ENCODE measurements around the gene KRR1. TPM values are rescaled to one million over a fixed set of nuclear protein-coding genes. Genes with fewer than 3 reads are reported as not detected.

KRR1 gene
- total RNA-seq, 2 donors from 2014 or later = 9.3 to 33.9 TPM

DNA sequence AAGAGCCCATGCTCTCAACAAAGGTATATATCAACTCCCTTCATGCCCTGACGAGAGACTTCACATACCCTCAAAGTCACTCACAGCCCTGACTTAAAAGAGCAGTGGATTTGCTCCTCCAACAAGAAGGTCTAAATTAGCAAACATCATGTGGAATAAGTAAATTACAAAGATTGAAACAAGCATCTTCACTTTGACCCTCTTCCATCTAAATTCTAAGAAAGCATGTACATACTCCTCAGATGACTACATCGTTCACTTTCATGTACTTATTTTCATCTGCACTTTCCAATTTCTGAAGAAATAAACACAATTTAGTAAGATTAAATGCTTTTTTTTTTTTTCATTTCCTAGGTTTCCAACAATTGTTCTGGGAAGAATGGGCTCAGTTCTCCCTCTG lies 38.6 kb upstream of the KRR1 start:
- intact Hi-C loops (cut with DNase I) = no loop called here
- H3K27ac ChIP-seq = no peak overlapping the region
- H3K4me1 ChIP-seq = peaks cover 20% of the 10 kb centered on the region
- no peaks in the 10 kb centered on the region for H3K9me3 ChIP-seq
- no peak for ATAC-seq
- H3K36me3 ChIP-seq (replicated peaks in 1 of 2; ENCODE audit: insufficient read depth in 1 of 2, low read depth in 2 of 2) = no peaks in the 10 kb centered on the region
- H3K4me3 ChIP-seq = no peak overlapping the region
- no peak for DNase-seq
- no peak for TF ChIP-seq POLR2A (IDR thresholded peaks at IDR 0.05)
- TF ChIP-seq, protein P1, sequence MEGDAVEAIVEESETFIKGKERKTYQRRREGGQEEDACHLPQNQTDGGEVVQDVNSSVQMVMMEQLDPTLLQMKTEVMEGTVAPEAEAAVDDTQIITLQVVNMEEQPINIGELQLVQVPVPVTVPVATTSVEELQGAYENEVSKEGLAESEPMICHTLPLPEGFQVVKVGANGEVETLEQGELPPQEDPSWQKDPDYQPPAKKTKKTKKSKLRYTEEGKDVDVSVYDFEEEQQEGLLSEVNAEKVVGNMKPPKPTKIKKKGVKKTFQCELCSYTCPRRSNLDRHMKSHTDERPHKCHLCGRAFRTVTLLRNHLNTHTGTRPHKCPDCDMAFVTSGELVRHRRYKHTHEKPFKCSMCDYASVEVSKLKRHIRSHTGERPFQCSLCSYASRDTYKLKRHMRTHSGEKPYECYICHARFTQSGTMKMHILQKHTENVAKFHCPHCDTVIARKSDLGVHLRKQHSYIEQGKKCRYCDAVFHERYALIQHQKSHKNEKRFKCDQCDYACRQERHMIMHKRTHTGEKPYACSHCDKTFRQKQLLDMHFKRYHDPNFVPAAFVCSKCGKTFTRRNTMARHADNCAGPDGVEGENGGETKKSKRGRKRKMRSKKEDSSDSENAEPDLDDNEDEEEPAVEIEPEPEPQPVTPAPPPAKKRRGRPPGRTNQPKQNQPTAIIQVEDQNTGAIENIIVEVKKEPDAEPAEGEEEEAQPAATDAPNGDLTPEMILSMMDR (IDR thresholded peaks at IDR 0.05) = no peak
- WGBS, 2 donors = 84 to 85% methylated on average over 2 of the region's 2 CpGs
- H3K27me3 ChIP-seq = no peaks in the 10 kb centered on the region

DNA sequence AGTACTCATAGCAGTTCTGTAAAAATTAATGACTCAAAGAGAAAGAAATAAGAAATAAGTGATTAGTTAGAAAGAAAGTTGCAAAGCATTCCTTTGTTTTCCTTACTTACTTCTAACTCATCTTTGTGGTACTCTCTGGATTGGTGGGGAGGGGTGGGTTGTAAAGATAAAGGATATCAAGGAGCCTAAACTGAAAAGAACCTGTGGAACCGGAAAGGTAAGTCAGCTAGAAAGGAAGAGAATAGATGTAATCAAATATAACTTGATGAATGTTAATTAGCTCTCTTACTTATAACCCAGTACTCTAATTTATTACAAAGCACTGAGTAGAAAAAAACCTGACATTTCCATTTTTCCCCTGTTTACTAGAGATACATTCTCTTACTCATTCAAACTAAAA lies 37.5 kb upstream of the KRR1 start:
- ATAC-seq (no peak), DNase-seq (no peak)
- Histone ChIP-seq H3K4me1 (peaks cover 11% of the 10 kb centered on the region), H3K27ac (no peak overlapping the region), H3K9me3 (no peaks in the 10 kb centered on the region), H3K36me3 (replicated peaks in 1 of 2; ENCODE audit: insufficient read depth in 1 of 2, low read depth in 2 of 2) (no peaks in the 10 kb centered on the region), H3K27me3 (no peaks in the 10 kb centered on the region), H3K4me3 (no peak overlapping the region)
- 84 to 93% methylated on average over 1 of the region's 1 CpG for WGBS, 2 donors
- TF ChIP-seq, protein P1 (IDR thresholded peaks at IDR 0.05) = no peak
- TF ChIP-seq POLR2A (IDR thresholded peaks at IDR 0.05) = no peak
- intact Hi-C loops (cut with DNase I) = no loop called here

DNA sequence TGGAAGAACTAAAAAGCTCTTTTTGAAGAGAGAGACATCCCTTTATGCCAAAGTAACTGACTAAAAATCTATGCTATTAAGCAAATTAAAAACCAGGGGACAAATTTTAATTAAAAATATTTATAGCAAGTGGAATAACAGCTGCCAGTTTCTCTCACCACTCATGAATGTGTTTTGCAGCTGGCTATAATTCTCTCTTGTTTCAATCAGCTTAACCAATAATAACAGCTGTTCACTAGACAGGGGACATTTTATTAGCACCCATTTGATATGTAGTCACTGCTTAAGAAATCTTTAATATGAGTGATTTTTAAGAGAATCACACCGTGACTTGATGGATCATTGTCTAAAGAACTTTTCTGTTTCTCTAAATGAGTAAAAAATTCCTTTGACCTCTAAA lies 34.2 kb upstream of the KRR1 start:
- Histone ChIP-seq H3K27me3 (no peaks in the 10 kb centered on the region), H3K36me3 (replicated peaks in 1 of 2; ENCODE audit: insufficient read depth in 1 of 2, low read depth in 2 of 2) (no peaks in the 10 kb centered on the region), H3K27ac (no peak overlapping the region), H3K9me3 (no peaks in the 10 kb centered on the region), H3K4me1 (peaks cover 7% of the 10 kb centered on the region), H3K4me3 (no peak overlapping the region)
- WGBS, 2 donors = 86 to 97% methylated on average over 1 of the region's 1 CpG
- intact Hi-C loops (cut with DNase I) = no loop called here
- TF ChIP-seq, protein P1 (IDR thresholded peaks at IDR 0.05) = no peak
- no peak for TF ChIP-seq POLR2A (IDR thresholded peaks at IDR 0.05)
- ATAC-seq (no peak), DNase-seq (no peak)

DNA sequence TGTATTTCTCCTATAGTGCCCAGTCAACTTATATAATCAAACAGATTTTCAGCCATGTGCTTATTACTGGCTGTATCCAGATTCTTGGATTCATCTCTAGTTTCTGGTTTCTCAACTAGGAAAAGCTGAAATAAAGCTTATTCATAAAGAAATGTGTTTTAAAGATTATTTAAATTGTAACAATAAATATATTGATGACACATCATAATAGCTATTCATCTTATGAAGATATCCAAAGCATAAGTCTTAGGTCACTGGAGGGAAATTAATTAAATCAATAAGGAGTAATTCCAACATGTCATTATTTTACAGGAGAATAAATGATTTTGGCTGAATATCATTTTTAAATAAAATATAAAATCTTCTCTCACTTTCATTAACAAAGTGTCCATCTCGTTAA lies 32.1 kb upstream of the KRR1 start:
- H3K27ac ChIP-seq = no peak overlapping the region
- H3K9me3 ChIP-seq = no peaks in the 10 kb centered on the region
- no peak overlapping the region for H3K4me3 ChIP-seq
- ATAC-seq (no peak), DNase-seq (no peak)
- intact Hi-C loops (cut with DNase I) = no loop called here
- 90 to 94% methylated on average over 1 of the region's 1 CpG for WGBS, 2 donors
- no peak for TF ChIP-seq POLR2A (IDR thresholded peaks at IDR 0.05)
- TF ChIP-seq, protein P1 (IDR thresholded peaks at IDR 0.05) = no peak
- H3K4me1 ChIP-seq = no peaks in the 10 kb centered on the region
- H3K36me3 ChIP-seq (replicated peaks in 1 of 2; ENCODE audit: insufficient read depth in 1 of 2, low read depth in 2 of 2) = no peaks in the 10 kb centered on the region
- no peaks in the 10 kb centered on the region for H3K27me3 ChIP-seq

DNA sequence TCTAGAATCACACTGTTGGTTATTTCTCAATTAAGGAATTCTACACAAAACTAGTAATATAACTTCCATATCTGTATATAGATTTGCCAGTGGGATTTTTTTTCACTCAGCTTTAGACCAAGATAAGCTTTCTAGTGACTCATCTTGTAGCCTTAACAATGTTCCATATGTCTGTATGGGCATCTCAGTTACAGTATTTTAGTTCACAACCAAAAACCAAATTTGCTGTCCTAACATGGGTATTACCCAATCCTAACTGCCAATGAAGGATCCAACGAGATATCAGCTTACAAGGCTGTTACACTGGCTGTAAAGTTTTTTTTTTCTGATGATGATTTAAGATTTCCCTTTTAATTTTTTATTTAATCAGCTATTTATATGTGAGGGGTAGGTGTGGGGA lies 31.5 kb upstream of the KRR1 start:
- no peak overlapping the region for H3K4me3 ChIP-seq
- H3K9me3 ChIP-seq = no peaks in the 10 kb centered on the region
- ATAC-seq (no peak), DNase-seq (no peak)
- no peak for TF ChIP-seq POLR2A (IDR thresholded peaks at IDR 0.05)
- TF ChIP-seq, protein P1 (IDR thresholded peaks at IDR 0.05) = no peak
- no peaks in the 10 kb centered on the region for H3K4me1 ChIP-seq
- H3K36me3 ChIP-seq (replicated peaks in 1 of 2; ENCODE audit: insufficient read depth in 1 of 2, low read depth in 2 of 2) = no peaks in the 10 kb centered on the region
- no peak overlapping the region for H3K27ac ChIP-seq
- 75 to 81% methylated on average over 1 of the region's 1 CpG for WGBS, 2 donors
- no peaks in the 10 kb centered on the region for H3K27me3 ChIP-seq
- intact Hi-C loops (cut with DNase I) = no loop called here
